CD4-positive, alpha-beta T cell treated with Interleukin-10 for 1 hour (primary cell): Measurements from ENCODE around the gene COX7B2.
A peak's percentile ranks its signal among the peaks of the same experiment; 100 is the strongest.

Experiments used
- DNase-seq: peaks from one replicate; pipeline ENCODE4 v3.0.0-alpha.2; 2020

Gene COX7B2

DNA sequence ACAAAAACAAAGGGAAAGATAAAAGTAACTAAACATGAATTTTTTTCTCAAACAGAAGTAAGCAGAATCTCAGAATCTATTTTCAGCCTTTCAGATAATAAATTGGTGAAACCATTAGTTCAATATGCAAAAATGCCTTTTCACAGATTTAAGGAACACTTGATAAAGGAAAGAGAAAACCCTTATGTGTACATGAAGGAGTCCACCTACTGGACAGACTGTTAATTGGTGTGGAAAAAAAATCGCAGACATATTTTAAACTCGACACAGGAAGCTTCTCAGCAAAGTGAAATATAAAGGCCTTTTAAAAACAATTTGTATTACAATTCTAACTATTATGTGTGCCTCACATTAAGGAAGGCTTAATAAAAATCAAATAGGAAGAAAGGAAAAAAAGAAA lies 22.3 kb downstream of the COX7B2 start:
- no peak for DNase-seq

DNA sequence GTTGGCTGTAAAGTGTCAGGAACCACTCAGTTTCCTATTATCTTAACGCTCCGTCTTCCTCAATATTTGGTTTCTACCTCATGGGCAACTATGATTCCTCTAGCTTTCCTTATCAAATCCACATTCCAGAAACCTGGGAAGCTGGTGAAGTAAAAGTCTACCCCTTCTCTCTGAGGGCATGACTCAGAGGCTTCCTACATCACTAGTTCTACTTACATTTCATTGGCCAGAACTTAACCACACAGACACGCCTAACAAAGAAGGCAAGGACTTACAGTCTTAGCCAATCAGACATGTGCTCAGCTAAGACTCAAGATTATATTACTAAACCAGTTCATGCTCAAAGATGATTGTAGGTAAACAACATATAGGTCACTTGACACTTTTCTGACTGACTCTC lies 30.4 kb downstream of the COX7B2 start:
- no peak for DNase-seq

DNA sequence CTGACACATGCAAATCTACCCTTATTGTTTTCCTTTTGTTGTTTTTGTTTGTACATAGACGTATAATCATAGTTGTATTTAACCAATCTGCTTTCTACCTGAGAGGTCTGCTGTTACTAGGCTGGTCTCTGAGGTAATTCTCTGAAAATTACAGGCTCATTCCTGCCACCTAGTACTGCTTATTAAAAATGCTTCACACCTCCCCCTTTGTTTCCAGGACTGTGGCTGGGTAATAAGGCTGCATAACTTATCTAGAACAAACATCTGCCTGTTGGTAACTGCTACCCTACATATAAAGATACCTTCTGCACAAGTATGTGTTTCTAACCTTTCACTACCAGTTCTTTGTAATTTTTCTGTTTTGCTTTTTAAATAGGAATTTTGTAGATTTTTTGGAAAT lies 34.2 kb downstream of the COX7B2 start:
- DNase-seq: no peak

GRCh38 chr4:46870411-46870810 lies 38.6 kb downstream of the COX7B2 start:
- no peak for DNase-seq

- no peak for DNase-seq
Measured at GRCh38 chr4:46856333-46856732, 52.7 kb downstream of the COX7B2 start.

- no peak for DNase-seq
Measured at GRCh38 chr4:46852800-46853199, 56.2 kb downstream of the COX7B2 start.

- DNase-seq: no peak
Measured at GRCh38 chr4:46850026-46850425, 59.0 kb downstream of the COX7B2 start.

DNA sequence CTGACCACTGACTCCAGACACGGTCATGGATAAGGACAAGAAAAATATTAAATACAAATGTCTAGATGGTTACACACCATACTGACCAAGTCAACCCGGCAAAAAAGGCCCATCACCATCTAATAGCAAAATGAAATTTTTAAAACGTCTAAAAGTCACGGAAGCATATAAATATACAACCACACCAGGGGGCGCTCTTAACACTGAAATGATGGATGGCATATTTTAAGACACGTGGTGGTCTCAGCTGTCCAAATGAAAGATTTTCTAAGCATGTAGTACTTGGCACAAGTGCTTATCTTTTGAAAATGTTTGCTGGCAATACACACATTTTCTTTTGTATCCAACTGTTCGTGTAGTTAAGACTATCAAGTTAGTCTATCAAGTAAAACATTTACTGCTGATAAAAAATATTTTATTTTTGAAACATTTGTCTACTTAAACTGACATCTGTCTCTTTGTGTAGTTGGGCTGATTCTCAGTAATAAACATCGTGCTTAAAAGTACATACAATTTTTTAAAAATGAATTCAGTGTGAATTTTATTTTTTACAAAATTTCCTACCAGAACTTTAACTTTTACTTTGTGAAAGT lies 64.6 kb downstream of the COX7B2 start:
- peak; percentile 55 for DNase-seq

- DNase-seq: peak; percentile 10
Measured at GRCh38 chr4:46839128-46839527, 69.9 kb downstream of the COX7B2 start.

GRCh38 chr4:46837639-46838038 lies 71.4 kb downstream of the COX7B2 start:
- DNase-seq: no peak

DNA sequence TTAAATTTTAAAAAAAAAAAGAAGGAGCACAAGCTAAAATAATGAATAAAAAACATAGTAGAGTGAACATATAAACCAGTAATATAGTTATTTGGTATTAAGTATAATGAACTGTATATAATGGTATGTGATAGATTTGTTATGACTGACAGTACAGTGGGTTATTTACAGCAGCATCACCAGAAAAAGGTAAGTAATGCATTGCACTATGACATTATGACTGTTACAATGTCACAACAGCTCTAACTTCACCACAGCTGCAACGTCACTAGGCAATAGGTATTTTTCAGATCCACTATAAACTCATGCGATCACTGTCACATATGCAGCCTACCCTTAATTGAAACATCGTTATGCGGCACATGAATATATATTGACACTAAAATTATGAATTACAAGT lies 72.5 kb downstream of the COX7B2 start:
- DNase-seq: no peak

DNA sequence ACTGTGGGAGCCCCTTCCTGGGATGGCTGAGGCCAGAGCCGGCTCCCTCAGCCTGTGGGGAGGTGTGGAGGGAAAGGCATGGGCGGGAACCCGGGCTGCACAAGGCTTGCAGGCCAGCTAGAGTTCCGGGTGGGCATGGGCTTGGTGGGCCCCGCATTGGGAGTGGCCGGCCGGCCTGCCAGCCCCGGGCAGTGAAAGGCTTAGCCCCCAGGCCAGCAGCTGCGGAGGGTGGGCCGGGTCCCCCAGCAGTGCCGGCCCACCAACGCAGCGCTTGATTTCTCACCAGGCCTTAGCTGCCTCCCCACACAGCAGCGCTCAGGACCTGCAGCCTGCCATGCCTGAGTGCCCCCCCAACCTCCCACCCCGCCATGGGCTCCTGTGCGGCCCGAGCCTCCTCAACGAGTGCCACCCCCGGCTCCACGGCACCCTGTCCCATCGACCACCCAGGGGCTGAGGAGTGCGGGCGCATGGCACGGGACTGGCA lies 78.0 kb downstream of the COX7B2 start:
- DNase-seq: no peak

GRCh38 chr4:46820154-46820553 lies 88.9 kb downstream of the COX7B2 start:
- no peak for DNase-seq

GRCh38 chr4:46819095-46819494 lies 90.0 kb downstream of the COX7B2 start:
- no peak for DNase-seq

DNA sequence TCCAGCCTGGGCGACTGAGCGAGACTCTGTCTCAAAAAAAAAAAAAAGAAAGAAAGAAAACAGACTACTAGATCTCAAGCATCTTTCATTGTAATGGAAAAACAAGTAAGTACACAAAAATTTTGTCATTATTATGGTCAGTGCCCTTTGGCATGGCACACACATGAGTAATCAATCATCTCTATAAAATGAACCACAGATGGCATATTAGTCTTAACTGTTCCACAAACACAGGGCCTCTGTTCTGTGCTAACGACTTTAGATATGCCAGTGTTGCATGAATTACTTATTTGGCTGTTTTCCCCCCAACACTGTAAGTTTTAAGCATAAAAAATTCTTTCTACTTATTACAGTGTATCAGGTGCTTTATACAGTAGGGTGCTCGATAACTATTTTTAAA lies 90.4 kb downstream of the COX7B2 start:
- DNase-seq: no peak

DNA sequence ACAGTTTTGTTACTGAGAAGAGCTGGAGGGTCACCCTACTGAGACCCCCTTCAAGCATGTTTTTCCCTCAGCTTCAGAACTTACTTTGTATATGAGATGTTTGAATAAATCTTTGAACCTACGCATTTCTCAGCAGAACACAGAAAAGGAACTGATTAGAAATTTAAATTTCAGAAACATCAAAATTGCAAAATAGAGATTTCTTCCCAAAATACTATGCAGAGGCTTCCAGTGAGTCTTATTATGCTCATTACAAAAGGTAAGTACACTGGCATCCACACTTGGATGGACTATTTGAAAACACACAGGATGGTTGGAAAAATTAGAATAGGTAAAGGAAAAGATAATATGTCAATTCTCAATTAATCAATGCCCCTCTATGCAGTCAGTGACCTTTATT lies 91.2 kb downstream of the COX7B2 start:
- DNase-seq: no peak

DNA sequence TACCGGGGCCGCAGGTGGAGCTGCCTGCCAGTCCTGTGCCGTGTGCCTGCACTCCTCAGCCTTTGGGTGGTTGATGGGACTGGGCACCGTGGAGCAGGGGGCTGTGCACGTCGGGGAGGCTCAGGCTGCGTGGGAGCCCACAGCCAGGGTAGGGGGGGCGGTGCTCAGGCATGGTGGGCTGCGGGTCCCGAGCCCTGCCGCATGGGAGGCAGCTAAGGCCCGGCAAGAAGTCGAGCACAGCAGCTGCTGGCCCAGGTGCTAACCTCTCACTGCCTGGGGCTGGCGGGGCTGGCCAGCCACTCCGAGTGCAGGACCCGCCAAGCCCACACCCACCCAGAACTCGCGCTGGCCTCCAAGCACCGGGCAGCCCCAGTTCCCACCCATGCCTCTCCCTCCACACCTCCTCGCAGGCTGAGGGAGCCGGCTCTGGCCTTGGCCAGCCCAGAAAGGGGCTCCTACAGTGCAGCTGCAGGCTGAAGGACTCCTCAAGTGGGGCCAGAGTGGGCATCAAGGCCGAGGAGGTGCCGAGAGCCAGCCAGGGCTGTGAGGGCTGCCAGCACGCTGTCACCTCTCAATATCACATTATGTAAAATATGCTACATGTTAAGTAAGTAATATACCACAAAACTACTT lies 104.1 kb downstream of the COX7B2 start:
- DNase-seq: no peak

DNA sequence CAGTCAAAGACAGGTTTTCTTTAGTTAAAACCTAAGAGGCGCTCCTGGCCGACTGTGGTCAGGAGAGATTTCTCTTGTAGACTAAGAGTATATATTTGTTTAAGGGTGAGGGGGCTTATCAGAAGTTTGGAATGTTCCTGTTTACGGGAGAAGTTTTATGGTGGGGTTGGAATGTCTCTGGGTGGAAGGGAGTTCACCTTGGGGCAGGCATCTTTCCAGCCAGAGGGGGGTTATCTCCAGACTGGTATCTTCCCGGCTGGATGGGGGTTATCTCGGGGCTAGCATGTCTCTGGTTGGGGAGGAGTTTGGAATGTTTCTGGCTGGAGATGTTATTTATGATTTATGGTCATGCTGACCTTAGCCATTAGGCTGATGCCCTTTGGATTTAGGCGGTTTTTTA lies 116.0 kb downstream of the COX7B2 start:
- DNase-seq: no peak

DNA sequence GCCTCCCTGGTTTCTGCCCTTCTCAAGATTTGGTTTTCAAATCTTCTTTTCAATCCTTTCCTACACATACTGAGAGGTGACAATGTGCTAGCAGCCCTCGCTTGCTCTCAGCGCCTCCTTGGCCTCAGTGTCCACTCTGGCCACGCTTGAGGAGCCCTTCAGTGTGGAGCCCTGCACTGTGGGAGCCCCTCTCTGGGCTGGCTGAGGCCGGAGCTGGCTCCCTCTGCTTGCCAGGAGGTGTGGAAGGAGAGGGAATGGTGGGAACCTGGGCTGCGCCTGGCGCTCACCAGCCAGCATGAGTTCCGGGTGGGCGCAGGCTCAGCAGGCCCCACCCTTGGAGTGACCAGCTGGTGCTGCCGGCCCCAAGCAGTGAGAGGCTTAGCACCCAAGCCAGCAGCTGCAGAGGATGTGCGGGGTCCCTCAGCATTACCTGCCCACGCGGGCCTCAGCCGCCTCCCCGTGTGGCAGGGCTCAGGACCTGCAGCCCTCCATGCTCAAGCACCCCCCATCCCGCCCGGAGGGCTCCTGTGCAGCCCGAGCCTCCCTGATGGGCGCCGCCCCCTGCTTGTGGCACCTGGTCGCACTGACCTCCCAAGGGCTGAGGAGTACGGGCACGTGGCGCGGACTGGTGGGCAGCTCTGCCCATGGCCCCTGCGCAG lies 127.5 kb downstream of the COX7B2 start:
- no peak for DNase-seq

DNA sequence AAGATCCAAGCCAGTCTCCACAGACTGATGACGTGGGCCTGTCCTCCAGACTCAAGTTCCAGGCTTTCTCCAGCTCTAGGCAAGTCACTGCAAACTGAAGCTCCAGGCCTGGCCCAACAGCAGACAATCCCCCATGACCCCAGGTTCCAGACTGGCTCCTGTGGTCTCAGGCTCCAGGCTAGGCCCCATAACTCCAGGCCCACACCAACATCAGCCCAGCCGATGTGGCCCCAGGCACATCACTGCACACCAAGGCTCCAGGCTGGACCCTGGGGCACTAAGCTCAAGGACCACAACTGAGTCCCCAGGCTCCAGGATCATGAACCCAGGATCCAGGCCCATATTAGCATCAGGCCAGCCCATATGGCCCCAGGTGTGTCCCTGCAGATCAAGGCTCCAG lies 143.6 kb downstream of the COX7B2 start:
- DNase-seq: no peak

- no peak for DNase-seq
Measured at GRCh38 chr4:46730075-46730474, 179.0 kb downstream of the COX7B2 start.

DNA sequence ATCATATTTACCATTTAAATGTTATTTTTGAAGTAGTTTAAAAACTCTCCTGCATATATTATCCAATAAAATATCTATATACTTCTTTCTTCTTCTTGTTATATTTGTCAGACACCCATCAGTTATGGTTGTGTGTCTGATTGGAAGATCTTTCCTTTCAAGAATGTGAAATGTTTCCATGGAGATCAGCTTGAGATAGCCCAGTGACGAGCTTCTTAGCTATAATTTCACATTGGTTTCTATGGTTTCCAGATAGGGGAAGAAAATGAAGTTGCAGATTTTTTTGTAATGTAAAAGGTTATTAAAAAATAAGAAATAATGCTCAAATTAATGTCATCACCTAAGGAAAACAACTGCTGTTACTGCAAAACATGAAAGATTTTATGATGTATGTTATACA lies 189.0 kb downstream of the COX7B2 start:
- no peak for DNase-seq

DNA sequence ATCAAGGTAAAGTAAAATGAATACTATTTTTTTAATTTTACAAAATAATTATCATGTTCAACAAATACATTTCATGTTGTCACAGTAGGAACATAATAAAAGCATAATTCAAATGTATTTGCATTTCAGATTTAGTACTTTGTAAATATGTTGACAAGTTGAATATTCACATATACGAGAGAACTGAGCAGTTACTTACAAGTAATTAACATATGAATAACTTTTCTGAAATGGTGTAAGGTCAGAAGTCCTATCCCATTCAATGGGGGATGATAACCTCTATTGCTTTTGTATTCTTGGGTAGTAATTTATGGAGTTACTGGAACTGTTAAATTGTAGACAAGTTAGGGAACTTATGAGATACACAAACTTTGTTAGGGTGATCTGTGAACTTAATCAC lies 191.1 kb downstream of the COX7B2 start:
- DNase-seq: no peak

DNA sequence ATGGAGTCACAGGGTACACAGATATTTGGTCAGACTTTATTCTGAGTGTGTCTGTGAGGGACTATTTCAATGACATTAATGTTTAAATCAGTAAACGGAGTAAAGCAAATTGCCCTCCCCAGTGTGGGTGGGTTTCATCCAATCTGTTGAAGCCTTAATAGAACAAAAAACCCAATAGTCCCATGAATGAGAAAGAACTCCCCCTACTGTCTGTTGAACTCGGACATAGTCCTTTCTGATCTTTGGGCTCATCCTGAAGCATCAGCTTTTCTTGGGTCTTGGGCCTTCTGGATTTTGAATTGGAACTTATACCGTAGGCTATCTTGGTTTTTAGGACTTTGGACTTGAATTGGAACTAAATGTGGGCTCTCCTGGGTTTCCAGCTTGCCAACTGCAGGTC lies 193.6 kb downstream of the COX7B2 start:
- DNase-seq: no peak

DNA sequence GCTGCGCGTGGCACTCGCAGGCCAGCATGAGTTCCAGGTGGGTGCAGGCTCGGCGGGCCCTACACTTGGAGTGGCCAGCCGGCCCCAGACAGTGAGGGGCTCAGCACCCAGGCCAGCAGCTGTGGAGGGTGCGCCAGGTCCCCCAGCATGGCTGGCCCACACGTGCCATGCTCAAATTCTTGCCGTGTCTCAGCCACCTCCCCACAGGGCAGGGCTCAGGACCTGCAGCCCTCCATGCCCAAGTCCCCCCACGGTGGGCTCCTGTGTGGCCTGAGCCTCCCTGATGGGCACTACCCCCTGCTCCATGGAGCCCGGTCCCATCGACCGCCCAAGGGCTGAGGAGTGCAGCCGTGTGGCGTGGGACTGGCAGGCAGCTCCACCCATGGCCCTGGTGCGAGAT lies 210.2 kb downstream of the COX7B2 start:
- DNase-seq: no peak
